ENCODE data around the gene RAB44. TPM values are rescaled to one million over a fixed set of nuclear protein-coding genes. Genes with fewer than 3 reads are reported as not detected.

The RAB44 gene
- total RNA-seq, 4 donors from 2014 or later, result 0.30 to 1.0 (median 0.63) TPM

GRCh38 chr6:36762123-36762522 is 64.5 kb downstream of the RAB44 start:
- 86 to 94% methylated on average over 11 of the region's 11 CpGs for WGBS, 2 donors
- Histone ChIP-seq H3K27ac (no peak overlapping the region), H3K9me3 (no peaks in the 10 kb centered on the region), H3K4me1 (peaks cover 0 to 25% (median 7%) of the 10 kb centered on the region in 4 donors), H3K36me3 (no peaks in the 10 kb centered on the region), H3K4me3 (no peak overlapping the region), H3K27me3 (no peaks in the 10 kb centered on the region)
- TF ChIP-seq POLR2A (IDR thresholded peaks at IDR 0.05) (no peak), EP300 (IDR thresholded peaks at IDR 0.05) (no peak), CTCF (IDR thresholded peaks at IDR 0.05) (no peak)
- no peak for DNase-seq (ENCODE audit: low spot score in 2 of 2)

GRCh38 chr6:36765190-36765589 is 67.6 kb downstream of the RAB44 start:
- no peak for TF ChIP-seq CTCF (IDR thresholded peaks at IDR 0.05)
- no peak for TF ChIP-seq EP300 (IDR thresholded peaks at IDR 0.05)
- TF ChIP-seq POLR2A (IDR thresholded peaks at IDR 0.05), result no peak
- H3K4me3 ChIP-seq, result no peak overlapping the region
- no peaks in the 10 kb centered on the region for H3K27me3 ChIP-seq
- H3K36me3 ChIP-seq, result no peaks in the 10 kb centered on the region
- no peak for DNase-seq (ENCODE audit: low spot score in 2 of 2)
- H3K9me3 ChIP-seq, result no peaks in the 10 kb centered on the region
- no peak overlapping the region for H3K27ac ChIP-seq
- 57 to 75% methylated on average over 7 to 10 of the region's 10 CpGs for WGBS, 2 donors
- H3K4me1 ChIP-seq, result peaks cover 0 to 28% (median 6%) of the 10 kb centered on the region in 4 donors

GRCh38 chr6:36765594-36766398 is 68.2 kb downstream of the RAB44 start:
- 24 to 26% methylated on average over 16 of the region's 17 CpGs for WGBS, 2 donors
- TF ChIP-seq CTCF (IDR thresholded peaks at IDR 0.05) (peak; percentile 66 to 89 (median 73)), POLR2A (IDR thresholded peaks at IDR 0.05) (no peak)
- Histone ChIP-seq H3K9me3 (no peaks in the 10 kb centered on the region), H3K36me3 (no peaks in the 10 kb centered on the region), H3K4me3 (no peak overlapping the region), H3K4me1 (peaks cover 0 to 33% (median 6%) of the 10 kb centered on the region in 4 donors), H3K27me3 (no peaks in the 10 kb centered on the region), H3K27ac (no peak overlapping the region)
- DNase-seq (ENCODE audit: low spot score in 2 of 2), result peak; percentile 69 to 78

GRCh38 chr6:36766399-36766945 is 68.8 kb downstream of the RAB44 start:
- no peaks in the 10 kb centered on the region for H3K36me3 ChIP-seq
- no peaks in the 10 kb centered on the region for H3K27me3 ChIP-seq
- H3K27ac ChIP-seq, result no peak overlapping the region
- TF ChIP-seq CTCF (IDR thresholded peaks at IDR 0.05), result peak in 1 of 5 experiments; percentile 4
- no peak for TF ChIP-seq EP300 (IDR thresholded peaks at IDR 0.05)
- no peak for TF ChIP-seq POLR2A (IDR thresholded peaks at IDR 0.05)
- H3K9me3 ChIP-seq, result no peaks in the 10 kb centered on the region
- H3K4me3 ChIP-seq, result no peak overlapping the region
- WGBS, 2 donors, result 84 to 87% methylated on average over 10 of the region's 10 CpGs
- H3K4me1 ChIP-seq, result peaks cover 0 to 30% (median 6%) of the 10 kb centered on the region in 4 donors
- no peak for DNase-seq (ENCODE audit: low spot score in 2 of 2)

GRCh38 chr6:36769183-36769675 is 71.6 kb downstream of the RAB44 start:
- no peak overlapping the region for H3K4me3 ChIP-seq
- H3K27me3 ChIP-seq, result no peaks in the 10 kb centered on the region
- H3K9me3 ChIP-seq, result no peaks in the 10 kb centered on the region
- 59 to 68% methylated on average over 7 of the region's 7 CpGs for WGBS, 2 donors
- TF ChIP-seq EP300 (IDR thresholded peaks at IDR 0.05) (no peak), CTCF (IDR thresholded peaks at IDR 0.05) (no peak), POLR2A (IDR thresholded peaks at IDR 0.05) (no peak)
- no peak for DNase-seq (ENCODE audit: low spot score in 2 of 2)
- no peaks in the 10 kb centered on the region for H3K36me3 ChIP-seq
- peaks cover 0 to 30% (median 6%) of the 10 kb centered on the region in 4 donors for H3K4me1 ChIP-seq
- no peak overlapping the region for H3K27ac ChIP-seq

Measured in tibial nerve (tissue), 4 donors.